NCI-H774 (cell line): ENCODE results near the gene GCLC.

Experiments used
- DNase-seq: peaks from one replicate; lab custom pipeline; 2025; lab: John Stamatoyannopoulos, UW

Gene GCLC

DNA sequence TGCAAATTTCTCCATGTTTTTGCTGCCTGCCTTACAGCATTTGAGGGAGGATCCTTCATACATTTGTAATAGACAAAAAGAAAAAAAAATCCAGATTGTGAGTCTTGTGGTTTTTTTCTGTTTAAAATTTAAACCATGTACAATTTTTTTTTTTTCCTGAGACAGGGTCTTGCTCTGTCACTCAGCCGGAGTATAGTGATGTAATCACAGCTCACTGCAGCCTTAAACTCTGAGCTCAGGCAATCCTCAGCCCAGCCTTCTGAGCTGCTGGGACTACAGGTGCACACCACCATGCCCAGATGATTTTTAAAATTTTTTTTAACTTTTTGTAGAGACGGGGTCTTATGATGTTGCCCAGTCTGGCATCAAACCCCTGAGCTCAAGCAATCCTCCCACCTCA, 97.0 kb downstream of the GCLC start:
- no peak for DNase-seq
